ENCODE measurements around the gene DHDDS. TPM values are rescaled to one million over a fixed set of nuclear protein-coding genes. Genes with fewer than 3 reads are reported as not detected.

The DHDDS gene
- total RNA-seq, 3 donors from 2014 or later: 72.9 to 137 (median 118) TPM

DNA sequence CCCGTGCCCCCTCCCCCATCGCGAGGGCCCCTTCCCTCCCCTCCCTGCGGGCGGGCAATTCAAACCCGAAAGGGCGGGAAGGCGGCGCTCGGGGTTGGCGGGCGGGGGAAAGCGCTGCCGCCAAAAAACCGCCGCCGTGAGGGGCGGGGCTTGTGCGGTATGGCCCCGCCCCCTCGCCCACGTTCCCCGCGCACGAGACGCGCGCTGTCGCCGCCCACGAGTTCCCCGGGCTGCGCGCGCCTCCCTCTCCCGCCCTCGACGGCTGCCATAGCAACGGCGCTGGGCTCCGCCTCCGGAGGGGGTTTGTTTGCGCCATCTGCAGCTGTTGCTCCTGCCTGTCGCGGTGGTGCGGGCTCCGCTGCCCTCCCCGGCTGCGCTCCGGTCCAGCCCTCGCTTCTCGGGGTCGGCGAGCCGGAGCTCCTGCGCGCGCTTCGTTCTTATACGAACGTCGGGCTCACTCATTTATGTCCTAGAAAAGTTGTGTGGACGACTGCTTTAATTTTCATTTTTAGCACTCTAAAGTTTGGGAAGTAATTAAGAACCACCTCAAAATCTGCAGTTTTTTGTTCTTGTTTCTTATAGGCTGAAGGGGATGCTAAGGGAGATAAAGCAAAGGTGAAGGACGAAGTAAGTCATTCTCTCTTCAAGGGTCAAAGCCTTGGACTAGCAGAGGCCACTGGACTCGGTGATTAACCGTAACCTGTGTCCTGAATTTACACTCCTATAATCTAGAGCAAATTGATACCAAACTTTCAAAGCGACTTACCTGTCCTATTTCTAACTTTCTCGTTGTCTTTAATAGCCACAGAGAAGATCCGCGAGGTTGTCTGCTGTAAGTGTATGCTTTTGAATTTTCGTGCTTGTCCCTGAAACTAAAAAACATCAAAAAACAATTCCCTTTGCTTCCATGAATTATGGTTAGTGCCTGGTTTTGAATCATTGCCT, 41.1 kb downstream of the DHDDS start:
- ATAC-seq (peak; percentile 86), DNase-seq (peak; percentile 95 to 98 (median 97))
- TF ChIP-seq CTCF (IDR thresholded peaks at IDR 0.05): no peak
- H3K36me3 ChIP-seq (ENCODE audit: low read depth): no peaks in the 10 kb centered on the region
- H3K4me3 ChIP-seq: peak overlapping the region; percentile 96
- no peaks in the 10 kb centered on the region for H3K9me3 ChIP-seq
- peaks cover 28% of the 10 kb centered on the region for H3K4me1 ChIP-seq (ENCODE audit: low read depth)
- intact Hi-C loops (cut with DNase I, micrococcal nuclease): no loop called here

GRCh38 chr1:26474818-26475217, 42.7 kb downstream of the DHDDS start:
- no peak for TF ChIP-seq CTCF (IDR thresholded peaks at IDR 0.05)
- no peaks in the 10 kb centered on the region for H3K9me3 ChIP-seq
- H3K4me1 ChIP-seq (ENCODE audit: low read depth): peaks cover 26% of the 10 kb centered on the region
- no peak for DNase-seq
- intact Hi-C loops (cut with DNase I, micrococcal nuclease): no loop called here
- H3K36me3 ChIP-seq (ENCODE audit: low read depth): no peaks in the 10 kb centered on the region
- ATAC-seq: no peak
- H3K4me3 ChIP-seq: no peak overlapping the region

GRCh38 chr1:26475989-26476388, 43.9 kb downstream of the DHDDS start:
- ATAC-seq: no peak
- DNase-seq: no peak
- intact Hi-C loops (cut with DNase I, micrococcal nuclease): no loop called here

GRCh38 chr1:26476958-26477357, 44.8 kb downstream of the DHDDS start:
- intact Hi-C loops (cut with DNase I, micrococcal nuclease): no loop called here
- Histone ChIP-seq H3K36me3 (ENCODE audit: low read depth) (no peaks in the 10 kb centered on the region), H3K9me3 (no peaks in the 10 kb centered on the region), H3K4me1 (ENCODE audit: low read depth) (peaks cover 9% of the 10 kb centered on the region), H3K4me3 (no peak overlapping the region)
- ATAC-seq (no peak), DNase-seq (no peak)
- TF ChIP-seq CTCF (IDR thresholded peaks at IDR 0.05): no peak

More at GRCh38 chr1:26475989-26476388, 43.9 kb downstream of the DHDDS start:
- H3K36me3 ChIP-seq (ENCODE audit: low read depth): no peaks in the 10 kb centered on the region
- no peaks in the 10 kb centered on the region for H3K9me3 ChIP-seq
- peaks cover 17% of the 10 kb centered on the region for H3K4me1 ChIP-seq (ENCODE audit: low read depth)
- H3K4me3 ChIP-seq: no peak overlapping the region
- TF ChIP-seq CTCF (IDR thresholded peaks at IDR 0.05): no peak

- no peak for TF ChIP-seq CTCF (IDR thresholded peaks at IDR 0.05)
- Histone ChIP-seq H3K36me3 (ENCODE audit: low read depth) (no peaks in the 10 kb centered on the region), H3K9me3 (no peaks in the 10 kb centered on the region), H3K4me3 (no peak overlapping the region), H3K4me1 (ENCODE audit: low read depth) (peaks cover 9% of the 10 kb centered on the region)
- ATAC-seq: no peak
- intact Hi-C loops (cut with DNase I, micrococcal nuclease): no loop called here
- DNase-seq: no peak
Measured at GRCh38 chr1:26477446-26478152, 45.5 kb downstream of the DHDDS start.
